Activated B cell treated with CpG ODN at 0.5 μM for 24 hours (primary cell): ENCODE measurements around the gene COL5A1. TPM values are rescaled to one million over a fixed set of nuclear protein-coding genes. Genes with fewer than 3 reads are reported as not detected.
"Not testable (repeated sequence)": the region's sequence is repeated elsewhere in the genome, so short reads cannot be mapped to it uniquely, and the experiment has no call there.

Source experiments
- ATAC-seq: fragments of 200-7000 bp; cut with Tn5 transposase; one replicate; pipeline ENCODE4 v1.10.0; 2021; ENCODE audit warnings: low read depth, mild to moderate bottlenecking, moderate library complexity
- CTCF ChIA-PET: fragments of 350-600 bp; sonication (Branson Sonifier 250); formaldehyde crosslinking; loops from one replicate; lab custom pipeline; 2021; ENCODE audit warnings: antibody characterized with exemption; lab: Charles Lee
- POLR2A ChIA-PET: fragments of 350-600 bp; sonication (Branson Sonifier 250); formaldehyde crosslinking; loops from one replicate; lab custom pipeline; 2021; ENCODE audit warnings: antibody characterized with exemption; lab: Charles Lee
- DNase-seq: peaks from one replicate; pipeline ENCODE4 v3.0.0; 2022
- H3K27ac Mint-ChIP-seq: one replicate; pipeline ENCODE4 v1.8.0; 2020; ENCODE audit warnings: mixed read lengths
- H3K27me3 Mint-ChIP-seq: one replicate; pipeline ENCODE4 v1.8.0; 2021; ENCODE audit warnings: mixed read lengths
- H3K36me3 Mint-ChIP-seq: one replicate; pipeline ENCODE4 v1.8.0; 2021; ENCODE audit warnings: low read depth, mixed read lengths
- H3K4me1 Mint-ChIP-seq: one replicate; pipeline ENCODE4 v1.8.0; 2021; ENCODE audit warnings: mixed read lengths
- H3K4me3 Mint-ChIP-seq: one replicate; pipeline ENCODE4 v1.8.0; 2020; ENCODE audit warnings: mild to moderate bottlenecking, mixed read lengths
- H3K9me3 Mint-ChIP-seq: one replicate; pipeline ENCODE4 v1.8.0; 2020; ENCODE audit warnings: mixed read lengths
- intact Hi-C: fragments of 100-400 bp; cut with micrococcal nuclease; formaldehyde crosslinking; loops from one replicate; pipeline ENCODE4 v1.15.1; 2024
- total RNA-seq: library from RNA; stranded (reverse); gene quantifications from 2 replicates; pipeline ENCODE4 v1.2.3, GENCODE V29; 2022
- TF ChIP-seq, protein P1 (sequence below): fragments of 200-600 bp; IDR thresholded peaks from one replicate; pipeline ENCODE4 v1.8.0; 2022; ENCODE audit warnings: antibody characterized with exemption, mild to moderate bottlenecking

Gene COL5A1
- total RNA-seq, 1 donor from 2014 or later, result 0.02 TPM

DNA sequence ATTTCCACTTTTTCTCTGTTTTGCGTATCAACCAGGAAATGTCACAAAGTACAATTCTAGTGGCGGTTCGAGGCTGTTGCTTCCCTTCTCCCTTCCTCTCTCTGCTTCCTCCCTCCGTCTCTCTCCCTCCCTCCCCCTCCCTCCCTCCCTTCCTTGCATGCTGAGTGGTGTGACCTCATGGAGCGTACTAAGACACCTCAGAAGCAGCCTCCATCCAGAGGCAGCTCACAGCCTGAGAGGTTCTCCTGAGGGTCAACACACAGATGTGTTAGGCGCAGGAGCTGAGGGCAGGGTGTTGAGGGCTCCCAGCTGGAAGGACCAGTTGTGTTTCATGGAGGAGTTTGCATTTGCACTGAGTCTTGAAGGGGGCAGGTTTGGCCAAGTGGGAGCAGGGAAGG lies 57.7 kb downstream of the COL5A1 start:
- CTCF ChIA-PET, result no interaction called here
- no peaks in the 10 kb centered on the region for H3K27me3 Mint-ChIP-seq
- no peak overlapping the region for H3K4me3 Mint-ChIP-seq
- no peaks in the 10 kb centered on the region for H3K4me1 Mint-ChIP-seq
- intact Hi-C loops, result no loop called here
- ATAC-seq, result no peak
- POLR2A ChIA-PET, result no interaction called here
- no peaks in the 10 kb centered on the region for H3K9me3 Mint-ChIP-seq
- no peak overlapping the region for H3K27ac Mint-ChIP-seq
- H3K36me3 Mint-ChIP-seq, result no peaks in the 10 kb centered on the region
- no peak for DNase-seq
- TF ChIP-seq, protein P1, sequence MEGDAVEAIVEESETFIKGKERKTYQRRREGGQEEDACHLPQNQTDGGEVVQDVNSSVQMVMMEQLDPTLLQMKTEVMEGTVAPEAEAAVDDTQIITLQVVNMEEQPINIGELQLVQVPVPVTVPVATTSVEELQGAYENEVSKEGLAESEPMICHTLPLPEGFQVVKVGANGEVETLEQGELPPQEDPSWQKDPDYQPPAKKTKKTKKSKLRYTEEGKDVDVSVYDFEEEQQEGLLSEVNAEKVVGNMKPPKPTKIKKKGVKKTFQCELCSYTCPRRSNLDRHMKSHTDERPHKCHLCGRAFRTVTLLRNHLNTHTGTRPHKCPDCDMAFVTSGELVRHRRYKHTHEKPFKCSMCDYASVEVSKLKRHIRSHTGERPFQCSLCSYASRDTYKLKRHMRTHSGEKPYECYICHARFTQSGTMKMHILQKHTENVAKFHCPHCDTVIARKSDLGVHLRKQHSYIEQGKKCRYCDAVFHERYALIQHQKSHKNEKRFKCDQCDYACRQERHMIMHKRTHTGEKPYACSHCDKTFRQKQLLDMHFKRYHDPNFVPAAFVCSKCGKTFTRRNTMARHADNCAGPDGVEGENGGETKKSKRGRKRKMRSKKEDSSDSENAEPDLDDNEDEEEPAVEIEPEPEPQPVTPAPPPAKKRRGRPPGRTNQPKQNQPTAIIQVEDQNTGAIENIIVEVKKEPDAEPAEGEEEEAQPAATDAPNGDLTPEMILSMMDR, result no peak

DNA sequence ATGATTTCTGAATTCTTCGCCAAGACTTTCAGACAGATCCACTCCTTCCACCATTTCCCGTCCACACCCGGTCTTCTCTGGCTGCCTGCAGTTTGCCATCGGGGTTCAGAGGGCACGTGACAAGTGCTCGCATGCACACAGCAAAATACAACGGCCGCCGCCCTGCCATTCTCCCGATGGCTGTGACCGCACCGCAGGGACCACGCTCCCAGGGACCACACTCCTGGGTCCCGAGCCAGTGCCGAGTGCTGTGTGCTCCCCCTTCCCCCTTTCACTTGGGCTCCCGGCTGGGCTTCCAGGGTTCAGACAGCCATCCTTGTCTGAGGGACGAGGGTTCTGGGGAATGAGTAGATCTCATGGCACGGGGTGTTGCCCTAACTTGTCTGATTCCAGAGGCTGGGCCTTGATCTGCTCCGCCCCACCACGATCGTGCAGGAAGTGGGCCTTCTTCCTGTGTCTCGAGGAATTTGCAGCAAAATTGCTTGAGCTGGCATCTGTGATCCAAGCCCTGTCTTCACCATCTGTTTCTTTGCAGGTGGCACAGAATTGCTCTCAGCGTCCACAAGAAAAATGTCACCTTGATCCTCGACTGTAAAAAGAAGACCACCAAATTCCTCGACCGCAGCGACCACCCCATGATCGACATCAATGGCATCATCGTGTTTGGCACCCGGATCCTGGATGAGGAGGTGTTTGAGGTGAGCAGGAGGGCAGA lies 59.2 kb downstream of the COL5A1 start:
- DNase-seq (no peak), ATAC-seq (no peak)
- H3K36me3 Mint-ChIP-seq, result no peaks in the 10 kb centered on the region
- intact Hi-C loops, result no loop called here
- H3K4me1 Mint-ChIP-seq, result no peaks in the 10 kb centered on the region
- ChIA-PET POLR2A (no interaction called here), CTCF (no interaction called here)
- H3K27me3 Mint-ChIP-seq, result no peaks in the 10 kb centered on the region
- TF ChIP-seq, protein P1, result no peak
- no peak overlapping the region for H3K4me3 Mint-ChIP-seq
- H3K9me3 Mint-ChIP-seq, result no peaks in the 10 kb centered on the region
- no peak overlapping the region for H3K27ac Mint-ChIP-seq

DNA sequence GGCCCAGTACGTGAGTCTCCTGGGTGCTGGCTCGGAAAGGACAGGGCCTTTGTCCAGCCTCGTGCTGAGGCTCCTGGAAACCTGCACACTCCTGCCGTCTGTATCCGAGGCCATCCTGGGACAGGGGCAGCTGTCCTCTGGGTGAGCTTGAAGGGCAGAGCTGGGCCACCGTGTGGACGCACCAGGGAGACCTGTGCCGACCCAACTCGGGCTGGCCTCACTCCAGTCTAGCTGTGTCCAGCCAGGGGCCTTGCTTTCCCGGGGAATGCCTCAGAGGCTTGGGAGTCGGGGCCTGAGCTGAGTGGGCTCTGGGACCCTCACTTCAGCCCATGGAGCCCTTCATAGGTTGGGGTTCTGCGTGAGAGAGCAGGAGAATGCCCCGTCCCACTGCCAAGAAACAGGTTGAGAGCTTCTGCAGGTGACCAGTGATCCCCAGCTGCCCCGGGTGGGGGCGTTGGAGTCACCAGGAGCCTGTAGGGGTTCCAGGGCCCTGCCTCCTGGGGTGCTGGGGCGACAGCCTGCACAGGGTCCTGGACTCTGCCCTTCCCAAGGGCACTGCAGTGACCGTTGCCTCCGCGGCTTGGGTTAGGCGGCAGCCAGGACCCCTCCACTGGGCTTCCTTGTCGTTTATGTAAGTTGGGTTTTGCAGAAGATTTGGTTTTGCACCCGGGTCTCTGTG lies 60.1 kb downstream of the COL5A1 start:
- H3K4me1 Mint-ChIP-seq, result no peaks in the 10 kb centered on the region
- POLR2A ChIA-PET, result no interaction called here
- H3K9me3 Mint-ChIP-seq, result no peaks in the 10 kb centered on the region
- H3K27me3 Mint-ChIP-seq, result no peaks in the 10 kb centered on the region
- ATAC-seq (no peak), DNase-seq (no peak)
- no peaks in the 10 kb centered on the region for H3K36me3 Mint-ChIP-seq
- CTCF ChIA-PET, result no interaction called here
- no peak overlapping the region for H3K27ac Mint-ChIP-seq
- TF ChIP-seq, protein P1, result no peak
- intact Hi-C loops, result no loop called here
- no peak overlapping the region for H3K4me3 Mint-ChIP-seq

DNA sequence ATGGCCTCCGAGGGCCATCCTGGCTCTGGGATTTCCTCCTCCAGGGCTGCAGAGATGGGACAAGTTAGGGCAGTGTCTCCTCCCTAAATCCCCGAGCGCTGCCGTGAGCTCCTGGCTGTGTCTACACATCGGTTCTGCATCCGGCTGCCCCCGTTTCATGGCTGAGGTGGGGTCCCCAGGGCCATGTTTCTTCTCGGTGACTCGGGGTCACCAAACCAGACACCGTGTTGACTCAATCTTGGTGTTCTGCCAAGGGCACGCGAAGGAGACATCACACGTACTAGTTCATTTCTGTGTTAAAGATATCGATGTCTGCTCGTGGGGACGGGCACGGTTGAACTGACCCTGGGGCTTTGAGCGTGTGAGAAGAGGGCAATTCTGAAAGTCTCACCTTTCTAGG lies 60.7 kb downstream of the COL5A1 start:
- Mint-ChIP-seq H3K4me1 (no peaks in the 10 kb centered on the region), H3K9me3 (no peaks in the 10 kb centered on the region), H3K36me3 (no peaks in the 10 kb centered on the region), H3K27me3 (no peaks in the 10 kb centered on the region), H3K4me3 (no peak overlapping the region), H3K27ac (no peak overlapping the region)
- DNase-seq (no peak), ATAC-seq (no peak)
- intact Hi-C loops, result no loop called here
- TF ChIP-seq, protein P1, result no peak
- ChIA-PET POLR2A (no interaction called here), CTCF (no interaction called here)

DNA sequence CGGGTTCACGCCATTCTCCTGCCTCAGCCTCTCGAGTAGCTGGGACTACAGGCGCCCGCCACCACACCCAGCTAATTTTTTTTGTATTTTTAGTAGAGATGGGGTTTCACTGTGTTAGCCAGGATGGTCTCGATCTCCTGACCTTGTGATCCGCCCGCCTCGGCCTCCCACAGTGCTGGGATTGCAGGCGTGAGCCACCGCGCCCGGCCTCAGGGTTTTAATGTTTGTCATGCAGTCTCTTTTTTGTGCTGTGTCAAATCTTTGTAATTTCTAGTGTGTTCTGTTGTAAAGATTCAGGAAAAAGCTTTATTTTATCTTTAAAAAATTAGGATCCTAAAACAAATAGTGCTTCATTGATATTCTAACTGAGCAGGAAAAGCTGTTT lies 62.1 kb downstream of the COL5A1 start:
- H3K4me1 Mint-ChIP-seq, DNase-seq, H3K9me3 Mint-ChIP-seq, H3K36me3 Mint-ChIP-seq, H3K4me3 Mint-ChIP-seq, H3K27ac Mint-ChIP-seq, H3K27me3 Mint-ChIP-seq, POLR2A ChIA-PET, intact Hi-C loops, ATAC-seq: not testable (repeated sequence)
- CTCF ChIA-PET, result interaction anchor here (0.7 kb wide), 1 partner anchor 278 kb away, joined by 3 read pairs; no protein-coding TSS in a partner anchor
